GM18520 (cell line): Measurements from ENCODE around the gene ALOX5AP.
"Not testable (repeated sequence)": the region's sequence is repeated elsewhere in the genome, so short reads cannot be mapped to it uniquely, and the experiment has no call there.

ENCODE experiments used
- ATAC-seq: cut with Tn5 transposase; IDR thresholded peaks from one replicate; pipeline ENCODE4 v1.9.1; 2021; ENCODE audit not compliant: unreplicated experiment

The ALOX5AP gene

DNA sequence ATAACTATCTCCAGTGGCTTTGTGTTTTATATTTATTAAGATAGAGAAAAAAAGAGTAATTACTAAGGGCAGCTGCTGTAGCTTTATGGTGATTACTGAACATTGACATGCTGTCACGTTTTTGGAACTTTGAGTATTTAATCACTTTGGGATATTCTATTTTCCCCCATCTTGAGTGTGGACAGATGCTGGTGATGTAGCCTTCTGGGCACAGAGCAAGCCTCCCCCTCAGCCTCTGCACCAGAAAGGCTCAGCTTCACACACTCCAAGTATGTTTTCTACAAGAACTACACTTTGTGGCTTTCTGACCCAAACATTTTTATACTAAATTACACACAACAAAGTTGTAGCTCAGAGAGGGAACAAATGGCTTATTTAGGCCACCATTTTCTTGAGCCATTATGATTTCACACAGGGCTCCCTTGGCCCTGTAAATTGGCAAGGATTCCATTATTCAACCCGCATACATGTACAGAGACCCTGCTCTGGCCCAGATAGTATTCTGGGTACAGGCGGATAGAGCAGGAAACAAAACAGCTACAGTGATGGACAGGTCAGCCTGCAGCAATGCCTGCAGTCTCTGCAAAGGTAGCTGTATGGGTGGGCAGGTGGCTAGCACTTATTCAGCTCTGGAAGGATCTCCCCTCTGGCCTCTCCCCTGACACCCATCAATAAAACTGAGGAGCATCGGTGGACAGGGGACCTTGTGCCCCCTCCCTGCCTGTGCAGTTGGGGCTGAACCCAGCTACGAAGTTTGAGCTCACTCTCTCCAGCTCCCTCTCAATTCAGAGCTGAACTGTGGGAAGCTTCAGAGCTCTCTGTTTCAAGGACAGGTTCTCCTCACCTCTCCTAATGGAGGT lies 1.3 kb downstream of the ALOX5AP start:
- no peak for ATAC-seq

DNA sequence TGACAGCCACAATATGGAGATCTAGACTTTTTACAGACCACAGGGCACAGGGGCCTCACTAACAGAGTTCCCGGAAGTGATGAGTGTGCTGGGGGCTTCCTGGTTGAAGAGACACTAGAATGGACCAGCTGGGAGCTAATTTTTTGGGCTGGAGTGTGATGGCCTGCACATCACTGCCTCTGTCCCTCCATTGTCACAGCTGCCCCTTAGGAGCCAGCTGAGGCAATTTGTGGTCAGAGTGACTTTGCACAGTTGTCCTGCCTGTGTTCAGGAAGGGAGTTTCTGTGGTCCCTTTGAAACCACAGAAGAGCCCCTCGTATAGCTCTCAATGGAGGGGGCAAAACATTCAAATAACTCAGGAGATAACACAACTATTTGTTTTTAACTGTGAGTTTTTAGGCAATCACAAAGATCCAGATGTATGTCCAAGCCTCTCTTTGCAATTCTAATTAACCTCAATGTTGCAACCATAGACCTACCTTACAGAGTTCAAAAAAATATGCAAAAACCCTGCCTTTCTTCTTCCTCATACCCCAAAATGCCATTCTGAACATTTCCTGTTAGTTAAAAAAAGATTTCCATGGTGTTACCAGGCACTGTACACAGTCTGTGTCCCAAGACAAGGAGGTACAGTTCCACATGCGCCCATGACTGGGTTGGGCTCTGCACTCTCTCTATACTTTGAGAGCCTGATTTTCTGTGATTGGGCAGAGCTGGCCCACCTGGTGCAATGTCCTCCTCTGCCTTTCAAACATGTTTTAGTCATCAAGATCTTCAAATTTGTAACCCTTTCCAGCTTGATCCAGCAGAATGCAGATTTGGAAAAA lies 2.4 kb downstream of the ALOX5AP start:
- ATAC-seq: no peak

DNA sequence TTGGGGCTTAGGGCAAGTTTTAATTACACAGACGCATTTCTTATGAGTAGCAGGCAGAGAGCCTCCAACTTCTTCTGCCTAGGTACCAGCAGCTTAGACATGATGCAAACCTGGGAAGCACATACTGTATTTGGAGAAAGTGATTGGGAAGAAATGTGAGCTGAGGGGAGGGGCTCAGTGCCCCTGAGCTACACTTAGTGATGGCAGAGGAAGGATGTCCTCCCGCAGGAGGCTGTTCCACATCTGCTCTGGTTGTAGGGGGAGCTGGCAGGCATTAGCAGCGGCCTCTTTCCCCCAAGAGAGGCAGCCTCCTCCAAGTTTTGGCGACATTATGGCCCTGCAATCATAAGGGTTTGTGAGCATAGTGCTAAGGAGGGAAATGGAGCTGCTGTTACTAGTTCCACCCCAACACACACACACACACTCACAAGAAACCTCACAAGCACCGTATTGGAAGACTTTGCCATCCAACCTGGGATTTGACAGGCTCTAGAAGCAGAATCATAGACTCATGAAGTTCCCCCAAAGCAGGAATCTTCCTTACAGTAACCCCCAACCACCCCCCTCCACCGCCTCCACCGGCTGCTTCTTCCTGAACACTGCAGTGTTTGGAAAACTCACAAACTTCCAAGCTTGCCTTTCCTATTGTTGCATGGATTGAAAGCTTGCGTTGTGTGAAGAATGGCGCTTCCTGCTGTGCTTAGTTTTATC lies 3.3 kb downstream of the ALOX5AP start:
- no peak for ATAC-seq

DNA sequence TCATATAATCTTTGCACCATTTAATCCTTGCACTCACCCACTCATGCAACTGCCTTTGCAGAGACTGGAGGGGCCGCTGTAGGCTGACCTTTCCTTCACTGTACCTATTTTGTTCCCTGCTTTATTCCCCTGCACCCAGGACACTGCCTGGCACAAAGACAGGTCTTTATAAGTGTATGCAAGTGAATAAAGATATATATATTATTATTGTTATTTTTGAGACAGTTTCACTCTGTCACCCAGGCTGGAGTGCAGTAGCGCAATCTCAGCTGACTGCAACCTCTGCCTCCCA lies 3.8 kb downstream of the ALOX5AP start:
- no peak for ATAC-seq

DNA sequence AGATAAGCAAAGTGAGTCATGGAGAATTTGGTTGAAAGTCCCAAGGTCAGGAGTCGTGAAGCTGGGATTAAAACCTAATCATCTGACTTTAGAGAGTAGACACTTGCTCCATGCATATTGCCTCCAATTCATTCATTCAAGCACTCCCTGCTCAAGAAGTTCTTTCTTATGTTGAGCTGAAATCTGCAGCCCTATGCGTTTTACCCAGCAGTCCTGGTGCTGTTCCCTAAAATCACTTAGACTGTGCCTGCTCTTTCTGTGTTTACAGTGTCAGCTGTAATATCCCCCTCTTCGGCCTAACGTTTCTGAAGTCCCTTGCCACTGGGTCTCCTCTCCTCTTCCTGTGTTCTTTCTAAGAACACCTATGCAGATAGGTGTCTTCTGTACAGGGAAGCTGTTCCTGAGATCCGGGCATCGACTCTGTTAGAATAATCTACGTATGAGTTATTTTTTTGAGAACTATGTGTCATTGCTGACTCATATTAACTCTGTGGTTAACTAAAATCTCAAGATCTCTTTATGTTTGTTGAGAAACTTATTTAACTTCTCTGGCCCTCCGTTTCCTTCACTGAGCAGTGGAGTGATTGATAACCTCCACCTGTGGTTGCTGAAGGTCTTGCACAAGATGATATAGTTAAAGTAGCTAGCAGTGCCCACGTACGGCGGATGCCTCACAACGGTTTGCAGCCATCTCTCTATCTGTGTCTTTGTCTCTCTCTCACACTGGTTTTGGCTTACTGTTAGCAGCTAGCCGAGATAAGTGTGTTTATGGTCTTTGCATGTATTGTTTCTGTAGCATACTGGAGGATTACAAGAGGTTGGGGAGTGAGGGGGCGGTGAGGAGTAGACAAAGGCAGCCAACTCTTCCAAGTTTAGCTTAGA lies 4.7 kb downstream of the ALOX5AP start:
- peak; percentile 29 for ATAC-seq

DNA sequence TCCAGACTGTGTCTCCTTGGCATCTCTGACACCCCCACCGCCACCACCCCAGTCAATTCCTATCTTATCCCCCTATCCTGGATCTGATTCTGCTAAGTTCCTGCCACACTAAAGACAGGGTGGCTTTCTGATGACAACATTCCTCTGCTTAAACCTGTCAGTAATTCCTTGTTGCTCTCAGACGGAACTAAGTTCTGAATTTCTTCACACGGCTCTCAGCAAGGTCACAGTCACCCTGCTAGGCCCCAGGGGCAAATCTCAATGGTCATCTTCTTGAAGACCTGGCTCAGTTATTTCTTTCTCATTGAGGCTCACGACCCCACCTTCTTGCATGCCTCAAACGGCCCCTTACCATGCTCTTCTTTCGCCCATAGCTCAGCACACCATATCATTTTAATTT lies 7.6 kb downstream of the ALOX5AP start:
- no peak for ATAC-seq

DNA sequence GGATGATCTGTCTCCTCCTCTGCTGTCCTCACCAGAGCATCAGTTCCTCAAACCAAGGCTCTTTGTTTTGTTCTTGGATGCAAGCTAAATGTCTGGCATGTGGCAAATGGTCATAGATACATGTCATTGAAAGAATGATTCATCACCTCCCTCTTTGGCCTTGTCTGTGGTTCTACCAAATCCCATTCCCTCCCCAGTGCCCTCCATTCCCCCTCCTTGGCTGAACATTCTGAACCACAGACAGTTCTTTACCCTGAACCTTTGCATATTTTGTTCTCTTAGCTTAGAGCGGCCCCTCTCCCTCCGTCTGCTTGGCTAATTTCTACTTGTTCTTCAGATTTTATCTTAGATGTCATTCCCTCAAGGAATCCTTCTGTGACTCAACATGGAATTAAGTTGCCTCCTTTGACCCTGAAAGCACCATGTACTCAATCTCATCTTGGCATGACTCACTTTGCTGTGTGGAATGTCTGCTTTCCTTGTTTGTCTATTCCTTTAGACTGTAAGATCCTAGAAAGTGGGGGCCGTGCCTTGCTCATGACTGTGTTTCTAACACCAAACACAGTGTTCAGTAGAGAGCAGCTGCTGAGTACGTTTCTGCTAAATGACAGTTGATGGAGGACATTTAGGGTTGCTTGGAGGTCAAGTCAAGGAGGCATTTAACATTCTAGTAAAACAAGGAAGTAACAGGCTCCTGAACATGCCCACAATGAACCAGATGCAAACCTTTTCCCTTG lies 8.1 kb downstream of the ALOX5AP start:
- ATAC-seq: no peak

DNA sequence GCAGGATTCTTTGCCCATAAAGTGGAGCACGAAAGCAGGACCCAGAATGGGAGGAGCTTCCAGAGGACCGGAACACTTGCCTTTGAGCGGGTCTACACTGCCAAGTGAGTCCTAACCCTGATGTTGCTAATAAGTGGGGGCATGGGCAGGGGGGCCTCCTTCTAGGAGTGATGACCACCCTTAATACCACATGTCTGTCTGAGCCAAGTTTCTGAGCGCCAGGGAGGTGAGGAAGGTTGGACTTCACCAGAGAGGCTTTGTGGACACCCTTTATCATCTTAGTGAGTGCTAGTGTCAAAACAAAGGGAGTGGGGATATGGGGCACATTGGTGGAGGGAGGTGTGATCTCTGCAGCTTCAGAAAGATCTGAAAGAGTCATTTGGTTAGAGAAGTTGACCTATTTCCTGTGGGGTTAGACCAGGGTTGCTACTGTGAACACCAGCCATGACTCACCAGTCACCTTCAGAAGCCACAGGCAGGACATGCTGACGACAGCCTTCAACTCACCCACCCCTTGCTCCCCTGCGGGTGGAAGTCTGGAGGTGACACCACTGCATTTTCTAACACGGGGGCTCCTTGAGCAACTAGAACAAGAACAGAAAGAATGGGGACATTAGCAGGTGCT lies 8.8 kb downstream of the ALOX5AP start:
- peak; percentile 97 for ATAC-seq

DNA sequence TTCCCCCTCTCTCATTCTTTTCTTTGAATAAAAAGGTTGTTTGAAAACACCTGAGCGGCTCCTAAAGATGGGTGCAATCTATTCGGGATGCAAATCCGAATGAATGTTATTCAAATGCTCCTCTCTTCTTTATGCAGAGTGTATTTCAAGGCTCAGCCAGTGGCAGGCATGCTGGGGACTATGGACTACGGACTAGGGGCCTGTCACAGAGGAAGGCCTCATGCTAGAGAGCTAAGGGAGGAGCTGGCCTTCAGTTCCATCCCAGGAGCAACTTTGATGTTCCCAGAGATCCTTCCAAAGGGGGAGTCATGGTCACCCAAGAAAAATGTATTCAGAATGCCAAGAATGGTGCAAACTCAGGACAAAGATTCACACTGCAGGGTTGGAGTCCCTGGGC lies 9.3 kb downstream of the ALOX5AP start:
- no peak for ATAC-seq

DNA sequence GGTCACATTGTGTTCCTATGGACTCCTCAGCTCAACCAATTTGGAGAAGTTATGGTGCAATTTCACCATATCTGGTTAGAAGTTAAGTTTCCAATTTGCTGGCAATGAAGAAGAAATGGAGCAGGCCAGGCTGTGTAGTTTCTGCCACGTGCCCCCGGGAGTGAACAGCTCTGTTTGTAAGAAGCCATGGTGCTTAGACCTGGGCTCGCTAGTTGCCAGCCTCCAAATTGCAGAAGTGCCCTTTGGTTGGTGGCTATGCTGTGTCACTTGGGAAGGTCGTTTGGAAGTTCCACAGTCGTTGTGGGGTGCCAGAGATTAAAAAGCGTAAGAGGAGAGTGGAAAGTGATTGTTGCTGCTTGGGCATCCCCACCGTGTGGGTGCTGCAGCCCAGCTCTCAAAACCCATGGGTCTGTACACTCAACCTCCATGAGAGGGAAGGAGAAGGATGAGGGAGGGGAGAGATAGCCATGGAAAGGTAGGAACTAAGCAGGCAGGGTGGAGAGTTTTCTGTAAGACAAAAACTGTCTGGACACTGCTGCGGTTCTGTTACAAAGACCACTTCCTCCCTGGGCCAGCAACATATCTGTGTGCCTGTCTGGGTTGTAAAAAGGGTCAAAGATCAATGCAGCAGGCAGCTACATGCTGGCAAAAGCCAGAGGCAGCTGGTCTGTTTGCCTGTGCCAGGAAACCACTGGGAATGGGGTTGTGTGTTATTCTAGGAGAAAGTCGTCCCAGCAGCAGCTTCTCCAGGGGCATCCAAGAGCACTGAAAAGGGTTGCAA lies 10.8 kb downstream of the ALOX5AP start:
- no peak for ATAC-seq

DNA sequence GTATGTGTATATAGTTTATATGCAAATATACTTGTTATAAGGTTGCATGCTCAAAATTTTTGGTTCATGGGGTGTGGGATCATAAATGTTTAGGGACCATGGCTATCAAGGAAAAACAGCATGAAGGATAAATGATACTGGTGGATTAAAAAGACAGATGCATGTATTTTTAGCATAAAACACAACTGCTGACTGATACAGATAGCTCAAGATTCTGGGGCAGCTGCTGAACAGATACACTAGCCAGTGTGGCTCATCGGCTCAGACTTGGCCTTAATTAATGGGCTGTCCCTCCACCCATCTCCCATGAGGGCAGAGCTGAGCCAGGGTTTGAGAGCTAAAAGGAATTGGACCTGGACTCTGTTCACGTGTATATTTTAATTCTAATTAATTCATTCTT lies 11.4 kb downstream of the ALOX5AP start:
- no peak for ATAC-seq

DNA sequence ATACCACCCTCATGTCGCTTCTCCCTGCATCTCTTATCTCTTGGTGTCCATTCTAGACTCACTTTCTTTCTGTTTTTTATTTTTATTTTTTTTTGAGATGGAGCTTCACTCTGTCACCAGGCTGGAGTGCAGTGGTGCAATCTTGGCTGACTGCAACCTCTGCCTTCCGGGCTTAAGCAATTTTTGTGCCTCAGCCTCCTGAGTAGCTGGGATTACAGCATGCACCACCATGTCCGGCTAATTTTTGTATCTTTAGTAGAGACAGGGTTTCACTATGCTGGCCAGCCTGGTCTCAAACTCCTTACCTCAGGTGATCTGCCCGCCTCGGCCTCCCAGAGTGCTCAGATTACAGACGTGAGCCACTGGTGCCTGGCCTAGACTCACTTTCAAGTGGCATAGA lies 12.5 kb downstream of the ALOX5AP start:
- ATAC-seq: not testable (repeated sequence)

DNA sequence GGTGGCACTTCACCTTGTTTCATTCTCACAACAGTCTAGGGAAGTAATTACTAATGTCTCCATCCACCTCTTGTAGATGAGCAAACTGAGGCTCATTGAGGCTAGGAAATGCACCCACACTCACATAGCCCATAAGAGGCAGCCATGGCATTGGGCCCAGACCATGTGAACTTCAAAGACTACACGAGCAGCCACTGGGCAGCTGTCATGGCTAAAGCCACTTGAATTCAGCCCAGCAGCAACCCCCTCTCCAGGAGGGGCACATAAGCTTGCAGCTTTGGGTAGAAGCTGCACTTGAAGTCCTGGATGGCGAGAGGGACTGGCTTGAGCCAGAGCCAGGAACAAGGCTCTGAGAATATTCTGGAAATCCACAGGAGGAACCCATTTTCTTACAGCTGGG lies 13.4 kb downstream of the ALOX5AP start:
- ATAC-seq: no peak

DNA sequence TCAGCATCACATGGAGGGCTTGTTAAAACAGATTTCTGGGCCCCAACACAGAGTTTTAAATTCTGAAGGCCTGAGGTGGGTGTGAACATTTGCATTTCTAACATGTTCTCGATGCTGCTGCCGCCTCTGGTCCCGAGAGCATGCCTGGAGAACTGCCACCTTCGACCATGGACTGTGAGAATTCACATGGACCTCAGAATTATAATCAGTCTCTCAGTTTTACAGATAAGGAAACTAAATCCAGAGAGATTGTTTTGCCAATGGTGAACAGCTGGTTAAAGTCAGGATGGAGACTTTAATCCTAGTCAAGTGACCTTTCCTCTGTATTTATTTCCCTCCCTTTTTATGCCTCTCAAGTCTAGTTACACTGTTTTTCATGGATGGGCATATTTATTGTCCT lies 14.7 kb downstream of the ALOX5AP start:
- no peak for ATAC-seq

DNA sequence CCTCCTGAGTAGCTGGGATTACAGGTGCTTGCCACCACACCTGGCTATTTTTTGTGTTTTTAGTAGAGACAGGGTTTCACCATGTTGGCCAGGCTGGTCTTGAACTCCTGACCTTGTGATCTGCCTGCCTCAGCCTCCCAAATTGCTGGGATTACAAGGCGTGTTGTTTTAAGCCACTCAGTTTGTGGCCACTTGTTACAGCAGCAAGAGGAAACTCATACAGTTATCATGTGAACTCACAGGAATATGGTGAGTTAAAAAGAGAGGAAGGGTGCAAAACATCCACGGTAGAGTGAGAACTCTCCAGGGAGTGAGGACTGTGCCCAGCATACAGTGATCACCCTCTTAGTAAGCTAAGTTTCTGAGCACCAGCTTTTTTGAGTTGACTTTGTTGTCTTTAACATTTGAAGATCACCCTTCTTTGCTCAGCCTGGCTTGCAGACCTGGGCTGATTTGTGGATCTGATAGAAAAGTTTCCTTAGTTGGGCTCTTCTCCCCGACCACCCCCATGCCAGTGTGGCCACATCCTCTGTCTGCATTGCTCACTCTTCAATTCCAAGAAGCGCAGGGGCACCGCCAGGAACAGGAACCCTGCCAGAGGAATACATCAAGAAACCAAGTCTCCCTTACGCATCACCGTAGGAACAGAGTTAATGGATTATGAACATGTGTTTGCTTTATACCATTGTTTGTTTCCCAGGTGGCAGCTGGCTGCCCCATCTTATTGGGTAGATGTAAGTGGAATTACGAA lies 16.0 kb downstream of the ALOX5AP start:
- no peak for ATAC-seq

DNA sequence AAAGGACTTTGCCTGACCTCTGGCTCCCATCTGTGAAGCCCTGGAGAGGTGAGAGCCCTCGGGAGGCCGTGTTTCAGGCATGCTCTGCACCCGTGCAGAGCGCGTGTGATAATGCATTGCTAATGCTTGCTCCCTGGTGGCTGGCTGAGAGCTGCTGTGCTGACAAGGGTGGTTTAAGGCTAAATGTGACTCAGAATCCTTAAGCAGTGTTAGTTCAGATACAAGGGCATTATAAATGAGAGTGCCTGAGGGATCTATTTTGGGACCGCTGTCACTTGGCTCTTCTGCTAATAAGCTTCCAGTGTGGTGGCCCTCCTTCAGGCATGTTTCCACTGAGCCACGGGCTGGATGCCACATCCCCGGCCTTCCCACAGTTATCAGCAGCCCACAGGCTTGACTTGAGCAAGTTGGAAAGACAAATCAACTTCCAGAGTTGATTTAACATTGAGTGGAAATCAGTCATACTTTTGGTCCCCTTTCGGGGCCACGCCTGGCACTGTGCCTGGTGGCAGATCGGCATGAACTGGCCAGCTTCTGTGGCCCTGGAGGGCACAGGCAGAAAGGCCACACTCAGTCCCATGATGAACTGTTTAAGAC lies 17.0 kb downstream of the ALOX5AP start:
- no peak for ATAC-seq

DNA sequence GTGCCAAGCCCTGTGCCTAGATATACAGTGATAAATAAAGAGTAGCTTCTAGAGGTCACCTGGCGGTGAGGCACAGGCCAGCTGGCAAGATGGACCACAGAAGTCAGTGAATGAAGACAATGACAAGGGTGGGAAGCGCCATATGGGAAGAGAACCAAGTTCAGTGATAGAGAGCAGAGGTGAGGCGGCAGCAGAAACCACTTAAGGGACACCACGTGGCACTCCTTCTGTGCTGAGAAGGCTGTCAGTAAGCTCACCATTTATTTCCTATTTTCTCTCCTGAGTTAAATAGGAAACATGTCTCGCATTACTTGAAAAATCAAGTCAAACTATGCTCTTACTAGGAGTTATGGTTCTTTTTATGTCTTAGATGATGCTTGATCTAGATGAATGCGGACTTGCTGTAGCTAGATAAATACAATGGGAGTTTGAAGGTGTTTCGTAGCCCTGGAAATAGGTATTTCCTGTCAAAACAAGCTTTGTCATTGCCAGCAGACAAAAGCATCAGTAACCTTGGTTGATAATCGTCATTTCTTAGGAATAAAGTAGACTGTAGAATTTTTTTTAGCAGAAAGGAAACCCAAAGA lies 17.8 kb downstream of the ALOX5AP start:
- no peak for ATAC-seq
